HG03103 (cell line): ENCODE measurements around the gene ASCL5.

Experiments used
- ATAC-seq: cut with Tn5 transposase; IDR thresholded peaks from one replicate; pipeline ENCODE4 v1.9.1; 2021; ENCODE audit warnings: low read depth; ENCODE audit not compliant: unreplicated experiment

The ASCL5 gene

DNA sequence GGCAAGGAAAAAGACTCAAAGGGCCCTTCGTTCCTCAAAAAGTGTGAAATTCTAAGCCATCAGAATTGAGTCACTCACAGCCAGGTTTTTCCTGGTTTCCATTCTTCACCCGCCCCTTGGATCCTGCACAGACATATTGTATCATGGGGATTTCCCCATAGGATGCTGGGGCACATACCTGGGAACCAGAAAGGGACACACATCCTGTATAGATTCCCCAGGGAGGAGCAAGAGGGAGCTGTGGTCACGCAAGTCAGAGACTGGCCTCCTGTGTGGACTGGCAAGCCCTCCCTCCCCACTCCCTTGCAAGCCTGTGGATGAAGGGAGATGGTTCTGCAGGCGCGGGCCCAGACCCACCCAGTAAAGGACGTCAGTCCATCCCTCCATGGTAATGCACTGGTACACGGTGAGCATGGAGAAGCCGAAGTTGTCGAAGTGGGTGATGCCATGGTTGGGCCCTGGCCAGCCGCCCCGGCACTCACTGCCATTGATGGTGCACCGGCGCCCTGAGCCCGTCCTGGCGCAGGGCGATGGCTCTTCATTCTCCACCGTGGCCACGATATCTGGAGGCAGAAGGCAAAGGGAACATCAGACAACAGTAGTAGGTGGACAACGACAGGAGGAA lies 38.0 kb downstream of the ASCL5 start:
- no peak for ATAC-seq

DNA sequence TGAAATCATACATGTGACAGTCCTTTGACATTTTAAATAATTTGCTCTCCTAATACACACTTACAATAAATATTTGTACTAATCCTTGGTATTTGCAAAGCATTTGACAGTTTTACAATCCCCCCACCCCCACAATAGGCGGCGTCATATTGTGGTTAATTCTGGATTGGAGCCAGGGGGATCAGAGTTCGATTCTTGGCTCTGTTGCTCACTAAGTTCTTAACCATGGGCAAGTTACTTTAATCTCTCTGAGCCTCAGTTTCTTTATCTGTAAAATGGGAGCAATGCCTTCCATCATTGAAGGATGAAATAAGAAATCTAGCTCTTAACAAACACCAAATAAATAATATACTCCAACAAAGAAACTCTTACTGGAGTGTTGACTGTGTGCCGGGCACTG lies 38.6 kb downstream of the ASCL5 start:
- ATAC-seq, result no peak

DNA sequence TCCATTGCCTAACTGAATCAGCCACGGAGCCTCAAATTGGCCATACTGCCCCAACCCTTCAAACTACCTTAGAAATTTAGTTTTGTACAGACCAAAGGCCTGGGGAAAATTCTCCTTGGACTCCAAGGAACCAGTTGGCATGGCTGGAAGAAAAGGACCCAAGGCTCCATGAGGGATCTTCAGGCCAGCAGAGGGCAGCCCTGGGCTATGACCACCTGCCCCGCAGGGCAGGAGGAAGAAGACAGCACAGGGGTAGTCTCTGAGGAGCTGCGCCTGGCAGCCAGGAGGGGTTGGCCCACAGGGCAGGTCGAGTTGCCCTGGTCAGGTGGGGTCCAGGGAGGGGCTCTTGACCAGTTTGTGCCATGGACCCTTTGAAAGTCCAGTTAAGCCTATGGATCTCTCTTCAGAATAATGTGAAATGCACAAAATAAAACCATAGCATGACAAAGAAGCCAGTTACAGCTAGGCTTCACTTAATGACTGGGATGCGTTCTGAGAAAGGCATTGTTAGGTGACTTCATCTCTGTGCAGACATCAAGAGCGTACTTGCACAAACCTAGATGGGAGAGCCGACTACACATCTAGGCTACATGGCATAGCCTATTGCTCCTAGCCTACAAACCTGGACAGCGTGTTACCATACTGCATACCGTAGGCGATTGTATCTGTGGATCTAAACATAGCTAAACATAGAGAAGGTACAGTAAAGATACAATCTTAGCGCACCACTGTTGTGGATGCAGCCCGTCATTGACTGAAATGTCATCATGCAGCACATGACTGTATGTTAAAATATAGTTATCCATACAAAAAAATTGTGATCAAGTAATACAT lies 40.9 kb downstream of the ASCL5 start:
- no peak for ATAC-seq

DNA sequence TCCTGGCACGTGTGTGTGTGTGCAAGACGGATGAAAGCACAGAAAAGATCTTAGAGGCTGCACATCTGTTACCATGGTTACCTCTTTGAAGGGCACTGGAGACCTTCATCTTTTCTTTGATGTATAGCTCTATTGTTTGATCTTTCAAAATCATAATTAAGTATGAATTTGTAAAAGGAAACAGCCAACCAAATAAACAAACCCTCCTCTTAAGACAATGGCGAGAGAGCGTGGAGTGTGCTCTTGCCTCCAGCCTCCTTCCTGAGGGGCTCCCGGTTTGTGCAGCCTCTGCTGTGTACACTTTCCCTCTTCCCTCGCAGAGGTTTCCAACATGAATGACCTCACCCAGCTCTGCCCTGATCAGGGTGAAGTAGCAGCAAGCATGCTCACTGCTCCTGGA lies 42.7 kb downstream of the ASCL5 start:
- ATAC-seq, result no peak

DNA sequence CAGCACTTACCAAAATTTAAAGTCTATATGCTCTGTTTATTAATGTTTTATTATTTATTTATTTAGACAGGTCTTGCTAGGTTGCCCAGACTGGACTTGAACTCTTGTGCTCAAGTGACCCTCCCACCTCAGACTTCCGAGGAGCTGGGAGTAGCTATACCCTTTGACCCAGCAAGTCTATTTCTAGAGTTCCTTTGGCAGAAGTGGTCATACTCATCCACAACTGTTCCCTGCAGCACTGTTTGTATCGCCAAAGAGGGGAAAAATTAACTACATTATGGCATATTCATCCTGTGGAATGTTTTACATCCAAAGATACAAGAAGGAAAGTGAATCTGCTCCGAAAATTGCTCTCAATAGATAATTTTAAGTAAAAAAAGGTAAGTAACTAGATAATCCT lies 43.2 kb downstream of the ASCL5 start:
- no peak for ATAC-seq

DNA sequence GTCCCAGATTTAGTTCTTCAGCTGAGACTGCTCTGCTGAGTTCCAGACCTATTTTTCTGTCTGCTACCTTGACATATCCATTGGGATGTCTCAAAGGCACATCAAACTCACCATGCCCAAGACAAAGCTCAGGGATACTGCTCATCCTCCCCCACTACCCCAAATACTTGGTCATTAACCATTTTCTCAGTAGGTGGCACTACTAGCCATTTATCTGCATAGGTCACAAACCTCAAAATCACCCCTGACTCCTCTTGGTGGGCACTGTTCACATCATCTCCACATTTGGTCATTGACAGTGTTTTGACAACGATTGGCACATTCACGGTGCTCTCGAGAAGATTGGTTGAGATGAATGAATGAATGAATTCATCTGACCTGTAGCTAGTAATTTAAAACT lies 46.8 kb downstream of the ASCL5 start:
- no peak for ATAC-seq

DNA sequence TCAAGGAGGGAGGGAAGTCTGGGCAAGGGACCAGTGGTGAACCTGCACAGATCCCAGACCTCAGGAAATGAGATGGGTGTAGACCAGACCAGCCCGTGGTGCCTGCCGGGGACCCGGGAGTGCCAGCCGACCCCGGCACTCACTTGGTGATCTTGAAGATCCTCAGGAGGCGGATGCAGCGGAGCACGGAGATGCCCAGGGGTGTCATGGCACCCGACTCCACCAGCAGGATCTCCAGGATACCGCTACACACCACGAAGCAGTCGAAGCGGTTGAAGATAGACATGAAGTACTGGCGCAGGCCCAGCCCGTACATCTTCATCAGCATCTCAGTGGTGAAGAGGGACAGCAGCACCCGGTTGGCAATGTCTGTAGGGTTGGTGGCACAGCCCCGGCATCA lies 49.2 kb downstream of the ASCL5 start:
- no peak for ATAC-seq

DNA sequence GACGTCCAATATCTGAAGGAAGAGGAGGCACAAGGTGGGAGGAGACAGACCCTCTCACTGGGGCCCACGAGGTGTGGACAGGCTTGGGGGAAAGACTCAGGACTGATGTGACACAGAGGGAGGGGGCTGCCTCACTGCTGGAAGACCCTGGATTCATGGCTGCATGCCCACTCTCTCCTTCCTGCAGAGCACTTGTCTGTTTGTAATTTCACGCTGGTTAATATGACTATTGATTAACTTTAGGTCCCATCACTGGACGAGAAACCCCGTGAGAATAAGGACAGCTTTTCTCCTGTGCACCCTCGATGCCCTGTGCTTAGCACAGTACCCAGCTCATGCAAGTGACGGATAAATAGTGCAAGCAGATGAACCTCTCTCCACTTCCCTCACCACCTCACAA lies 49.9 kb downstream of the ASCL5 start:
- ATAC-seq, result no peak

DNA sequence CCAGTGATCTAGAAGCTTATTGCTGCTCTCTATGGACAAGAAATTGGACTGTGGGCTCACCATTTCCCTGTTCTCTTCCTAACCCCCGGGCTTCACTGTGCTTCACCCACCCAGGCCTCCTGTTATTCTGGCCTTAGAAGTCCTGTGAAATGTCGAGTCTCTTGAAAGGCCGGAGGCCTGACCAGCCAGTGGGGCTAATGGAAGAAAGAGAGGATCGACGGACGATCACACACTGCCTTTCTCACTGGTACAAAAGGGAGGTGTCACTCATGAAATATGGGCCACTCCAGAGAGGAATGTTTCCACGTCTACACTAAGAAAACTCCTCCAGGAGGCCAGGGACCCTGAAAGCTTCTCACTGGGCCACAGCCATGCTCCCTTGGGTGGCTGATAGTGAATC lies 50.9 kb downstream of the ASCL5 start:
- ATAC-seq, result no peak

DNA sequence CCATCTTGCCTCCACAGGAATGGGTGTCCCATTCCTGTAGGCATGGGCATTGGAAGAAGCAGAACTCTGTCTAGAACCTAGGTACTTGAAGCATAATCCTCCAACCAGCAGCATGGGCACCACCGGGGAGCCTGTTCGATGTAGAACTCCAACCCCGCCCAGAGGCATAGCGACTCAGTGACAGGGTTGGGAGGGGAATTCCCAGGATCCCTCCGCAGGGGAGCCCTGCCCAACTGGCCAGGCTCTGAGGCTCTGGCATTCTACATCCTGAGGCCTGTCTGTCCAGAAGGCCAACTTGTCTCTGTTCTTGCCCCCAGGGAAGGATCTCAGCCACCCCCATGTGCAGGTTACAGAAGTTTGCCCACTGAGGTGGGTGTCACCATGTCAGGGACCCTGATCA lies 53.0 kb downstream of the ASCL5 start:
- no peak for ATAC-seq

DNA sequence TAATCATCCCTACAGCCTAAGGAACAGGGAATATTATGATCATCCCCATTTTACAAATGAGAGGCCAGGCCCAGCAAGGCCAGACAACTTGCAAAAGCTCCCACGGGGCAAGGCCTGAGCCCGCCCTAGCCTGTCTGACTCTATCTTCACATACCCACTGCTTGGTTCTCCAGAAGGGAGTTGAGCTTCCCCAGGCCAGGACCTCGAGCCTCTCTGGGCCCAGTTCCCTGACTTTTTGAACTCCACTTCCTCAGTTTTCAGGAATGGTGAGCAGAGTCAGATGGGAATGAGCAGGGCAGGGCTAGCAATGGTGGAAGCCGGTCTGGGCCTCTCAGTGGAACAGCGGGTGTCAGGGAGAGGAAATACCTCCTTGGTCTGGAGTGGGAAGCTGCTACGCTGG lies 54.1 kb downstream of the ASCL5 start:
- ATAC-seq, result no peak

DNA sequence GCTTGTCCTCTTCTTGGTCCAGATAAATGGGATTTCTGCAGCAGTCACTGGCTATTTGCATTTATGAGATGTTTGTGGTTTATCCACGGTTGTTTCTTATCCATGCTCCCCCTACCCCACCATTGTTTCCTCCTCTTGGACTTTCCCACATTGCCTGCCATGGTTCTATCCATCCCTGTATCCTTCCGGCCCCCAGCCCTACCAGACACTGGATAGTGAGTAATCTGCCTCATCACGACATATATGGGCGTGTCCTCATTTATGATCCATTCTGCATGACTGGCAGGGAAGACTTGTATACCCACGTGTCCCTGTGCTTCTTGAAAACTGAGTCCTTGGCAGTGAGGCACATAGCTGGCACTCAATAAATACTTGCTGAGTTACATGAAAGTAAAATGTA lies 54.8 kb downstream of the ASCL5 start:
- ATAC-seq, result no peak

DNA sequence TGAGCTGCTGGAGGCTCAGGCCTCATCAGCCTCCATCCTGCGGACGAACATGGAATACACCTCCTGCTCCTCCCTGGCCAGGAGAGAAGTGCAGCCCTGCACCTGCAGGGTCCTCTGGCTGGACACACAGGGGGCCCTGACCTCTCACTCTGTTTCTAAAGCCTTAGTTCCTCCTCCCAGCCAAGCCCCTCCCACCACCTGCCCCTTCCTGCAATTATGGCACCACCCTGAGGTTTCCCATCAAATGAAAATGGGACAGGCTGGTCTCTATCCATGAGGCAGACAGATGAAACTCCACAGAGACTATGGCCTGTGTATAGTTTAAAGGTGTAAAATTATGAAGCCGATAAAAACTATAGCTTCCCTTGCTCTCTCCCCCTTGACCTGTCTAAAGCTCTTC lies 57.3 kb downstream of the ASCL5 start:
- ATAC-seq, result no peak

DNA sequence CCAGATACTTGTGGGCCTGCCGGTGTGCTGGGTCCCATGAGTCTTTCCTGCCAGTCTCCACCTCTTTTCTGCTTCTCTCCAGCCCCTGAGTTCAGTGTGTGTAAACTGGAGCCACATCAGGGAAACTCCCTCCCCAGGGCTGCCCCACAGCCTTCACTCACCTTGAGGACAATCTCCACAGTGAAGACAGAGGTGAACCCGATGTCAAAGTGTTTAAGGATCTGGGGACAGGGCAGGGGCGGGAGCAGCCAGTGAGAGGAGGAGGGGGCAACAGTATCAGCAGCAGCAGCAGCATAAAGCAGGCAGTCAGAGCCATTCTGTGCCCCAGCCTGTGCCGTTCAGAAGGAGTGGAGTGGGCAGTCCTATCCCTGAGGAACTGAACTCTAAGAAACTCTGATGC lies 58.0 kb downstream of the ASCL5 start:
- no peak for ATAC-seq

DNA sequence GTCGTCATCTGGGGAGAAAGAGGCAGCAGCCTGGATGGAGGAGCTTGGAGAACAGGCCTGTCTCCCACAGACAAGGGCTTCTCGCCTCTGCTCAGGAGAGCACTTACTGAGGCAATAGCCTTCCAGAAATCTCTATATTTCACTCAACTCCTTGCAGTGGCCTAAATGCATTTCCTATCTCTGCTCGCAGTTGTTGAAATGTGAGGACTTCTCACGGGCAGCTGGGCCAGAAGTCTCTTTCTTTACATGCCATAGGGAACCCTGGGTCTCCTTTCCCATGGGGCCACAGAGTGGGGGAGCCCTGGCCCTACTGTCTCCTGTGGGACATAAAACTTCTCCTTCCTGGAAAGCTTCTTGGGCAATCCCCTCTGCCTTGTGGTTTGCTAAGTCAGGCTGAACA lies 60.0 kb downstream of the ASCL5 start:
- ATAC-seq, result no peak

DNA sequence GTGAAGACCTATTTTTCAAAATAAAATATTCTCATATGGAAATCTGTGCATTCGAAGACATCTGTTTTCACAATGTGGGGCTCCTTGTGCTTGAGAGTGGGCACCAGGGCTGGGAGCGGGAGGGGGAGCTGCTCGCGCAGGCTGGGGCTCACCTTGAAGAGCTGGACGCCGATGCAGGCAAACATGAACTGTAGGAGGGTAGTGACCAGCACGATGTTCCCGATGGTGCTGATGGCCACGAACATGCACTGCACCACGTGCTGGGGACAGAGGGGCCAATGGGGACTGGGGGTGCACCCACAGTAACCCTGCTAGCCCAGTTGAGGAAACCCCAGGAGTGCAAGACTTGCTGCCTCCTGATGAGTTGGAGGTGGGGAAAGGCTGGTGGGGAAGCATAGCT lies 61.3 kb downstream of the ASCL5 start:
- ATAC-seq, result no peak

DNA sequence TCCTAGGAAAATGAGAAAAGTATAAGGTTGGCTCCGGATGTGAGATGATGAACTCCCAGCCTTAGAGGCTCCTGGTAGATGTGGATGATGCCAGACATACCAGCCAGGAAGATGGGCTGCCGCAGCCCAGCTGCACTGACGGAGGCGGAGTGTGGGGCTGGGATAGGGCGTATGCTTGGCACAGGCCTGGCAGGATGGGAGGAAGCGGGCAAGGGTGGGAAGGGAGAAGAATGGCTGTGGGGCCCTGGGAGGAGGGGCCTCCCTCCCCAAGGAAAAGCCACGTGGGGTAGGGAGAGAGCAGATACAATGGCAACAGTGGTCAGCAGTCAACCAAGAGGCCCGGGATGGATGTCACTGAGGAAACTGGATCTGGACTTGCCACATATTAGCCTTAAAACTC lies 62.2 kb downstream of the ASCL5 start:
- ATAC-seq, result no peak
